GM12891 (cell line): Measurements from ENCODE around the gene LCN10.

Source experiments
- PAX5 ChIP-seq: IDR thresholded peaks from 2 replicates; pipeline ENCODE4 v1.6.1; 2011; ENCODE audit warnings: low read length, moderate library complexity, mild to moderate bottlenecking; ENCODE audit not compliant: insufficient read depth, severe bottlenecking
- POLR2A ChIP-seq: IDR thresholded peaks from 2 replicates; pipeline ENCODE4 v1.6.1; 2011; ENCODE audit warnings: low read depth, low read length, control low read depth
- POLR2AphosphoS5 ChIP-seq: IDR thresholded peaks from 2 replicates; pipeline ENCODE4 v1.6.1; 2011; ENCODE audit warnings: low read depth, low read length, control low read depth
- SPI1 ChIP-seq: IDR thresholded peaks from 2 replicates; pipeline ENCODE4 v1.6.1; 2011; ENCODE audit warnings: low read depth, low read length, control low read depth
- TAF1 ChIP-seq: IDR thresholded peaks from 2 replicates; pipeline ENCODE4 v1.6.1; 2011; ENCODE audit warnings: low read depth, low read length, control low read depth

GRCh38 chr9:136740491-136740890, 2.2 kb downstream of the LCN10 start:
- TF ChIP-seq POLR2AphosphoS5 (no peak), POLR2A (no peak), TAF1 (no peak), PAX5 (no peak), SPI1 (no peak)
